Peyer's patch (tissue), 4 donors: ENCODE results near the gene CD40. TPM values are rescaled to one million over a fixed set of nuclear protein-coding genes. Genes with fewer than 3 reads are reported as not detected.
A peak's percentile ranks its signal among the peaks of the same experiment; 100 is the strongest.

Experiments
- DNase-seq, 3 donors: peaks; one replicate each; pipeline ENCODE4 v3.0.0-alpha.2; 2017 to 2019
- H3K27ac ChIP-seq, 4 donors: fragments of 200-600 bp; sonication (generic); one replicate each; pipeline ENCODE4 v1.5.1; 2016 to 2019
- H3K27me3 ChIP-seq, 2 donors: fragments of 200-600 bp; sonication (generic); one replicate each; pipeline ENCODE4 v1.5.1; 2019
- H3K36me3 ChIP-seq, 3 donors: fragments of 200-600 bp; sonication (generic); one replicate each; pipeline ENCODE4 v1.5.1; 2016 to 2019
- H3K4me1 ChIP-seq, 4 donors: fragments of 200-600 bp; sonication (generic); one replicate each; pipeline ENCODE4 v1.5.1; 2016 to 2019
- H3K4me3 ChIP-seq, 4 donors: fragments of 200-600 bp; sonication (generic); 1 replicate in 3 of 4; 2 replicates in 1 of 4; pipeline ENCODE4 v1.5.1; 2016 to 2019; ENCODE audit warnings: mild to moderate bottlenecking in 1 of 4
- H3K9me3 ChIP-seq, 4 donors: fragments of 200-600 bp; sonication (generic); one replicate each; pipeline ENCODE4 v1.5.1; 2016 to 2019; ENCODE audit warnings: mild to moderate bottlenecking in 1 of 4
- CTCF ChIP-seq, 6 experiments: fragments of 450-650 bp in 4 of 6; fragments of 200-600 bp in 2 of 6; sonication (generic) in 1 of 6; IDR thresholded peaks; one replicate each; pipeline ENCODE4 v1.5.1; 2017 to 2019; ENCODE audit warnings: antibody characterized with exemption in 6 of 6, mild to moderate bottlenecking in 3 of 6, moderate library complexity in 1 of 6
- POLR2A ChIP-seq, 2 donors: fragments of 450-650 bp; IDR thresholded peaks; one replicate each; pipeline ENCODE4 v1.5.1; 2017; ENCODE audit warnings: antibody characterized with exemption in 2 of 2, mild to moderate bottlenecking in 2 of 2, moderate library complexity in 2 of 2
- total RNA-seq, 4 donors: library from RNA; depleted of rRNA; stranded (reverse); fragments of >200 nt; gene quantifications; one replicate each; pipeline ENCODE4 v1.1.0, GENCODE V29; 2016

CD40 gene
- total RNA-seq, 4 donors from 2014 or later, result 1.6 to 17.6 (median 9.3) TPM

- no peak for DNase-seq
- Histone ChIP-seq H3K9me3 (no peaks in the 10 kb centered on the region), H3K4me1 (peaks cover 0 to 14% (median 5%) of the 10 kb centered on the region in 4 donors), H3K27ac (no peak overlapping the region), H3K4me3 (no peak overlapping the region), H3K27me3 (no peaks in the 10 kb centered on the region), H3K36me3 (no peaks in the 10 kb centered on the region)
- TF ChIP-seq POLR2A (IDR thresholded peaks at IDR 0.05) (no peak), CTCF (IDR thresholded peaks at IDR 0.05) (no peak)
These were observed 5.0 kb upstream of the CD40 start for GRCh38 chr20:46113113-46113470.

- Histone ChIP-seq H3K27me3 (no peaks in the 10 kb centered on the region), H3K4me3 (no peak overlapping the region), H3K27ac (no peak overlapping the region), H3K36me3 (no peaks in the 10 kb centered on the region), H3K9me3 (no peaks in the 10 kb centered on the region), H3K4me1 (peaks cover 0 to 23% (median 4%) of the 10 kb centered on the region in 4 donors)
- no peak for DNase-seq
- TF ChIP-seq CTCF (IDR thresholded peaks at IDR 0.05), result no peak
- no peak for TF ChIP-seq POLR2A (IDR thresholded peaks at IDR 0.05)
These were observed 3.7 kb upstream of the CD40 start for GRCh38 chr20:46114449-46114848.

- Histone ChIP-seq H3K27ac (peak overlapping the region; percentile 69 to 95 (median 82)), H3K4me1 (peaks cover 0 to 25% (median 2%) of the 10 kb centered on the region in 4 donors), H3K9me3 (no peaks in the 10 kb centered on the region), H3K36me3 (no peaks in the 10 kb centered on the region), H3K27me3 (no peaks in the 10 kb centered on the region), H3K4me3 (peak overlapping the region; percentile 56 to 66 (median 64))
- DNase-seq, result peak in 2 of 3 donors; percentile 66 to 75
- TF ChIP-seq POLR2A (IDR thresholded peaks at IDR 0.05) (no peak), CTCF (IDR thresholded peaks at IDR 0.05) (no peak)
These were observed 437 bp downstream of the CD40 start for GRCh38 chr20:46118481-46119020.

GRCh38 chr20:46119028-46119546 is 973 bp downstream of the CD40 start:
- Histone ChIP-seq H3K27me3 (no peaks in the 10 kb centered on the region), H3K4me1 (peaks cover 0 to 25% (median 2%) of the 10 kb centered on the region in 4 donors), H3K9me3 (no peaks in the 10 kb centered on the region), H3K36me3 (no peaks in the 10 kb centered on the region), H3K27ac (peak overlapping the region; percentile 69 to 95 (median 82)), H3K4me3 (peak overlapping the region in 3 of 4 donors; percentile 64 to 66 (median 65))
- TF ChIP-seq CTCF (IDR thresholded peaks at IDR 0.05) (no peak), POLR2A (IDR thresholded peaks at IDR 0.05) (no peak)
- DNase-seq, result peak in 2 of 3 donors; percentile 53 to 58

- Histone ChIP-seq H3K27ac (peak overlapping the region in 1 of 4 donors; percentile 95), H3K4me3 (peak overlapping the region in 2 of 4 donors; percentile 65 to 66), H3K9me3 (no peaks in the 10 kb centered on the region), H3K36me3 (no peaks in the 10 kb centered on the region), H3K27me3 (no peaks in the 10 kb centered on the region), H3K4me1 (peaks cover 0 to 25% (median 2%) of the 10 kb centered on the region in 4 donors)
- TF ChIP-seq POLR2A (IDR thresholded peaks at IDR 0.05), result no peak
- TF ChIP-seq CTCF (IDR thresholded peaks at IDR 0.05), result no peak
- DNase-seq, result no peak
These were observed 1.4 kb downstream of the CD40 start for GRCh38 chr20:46119547-46119946.
